ENCODE measurements around the gene ALKBH3.

- TF ChIP-seq EZH2 (IDR thresholded peaks at IDR 0.05; ENCODE audit: low read length): no peak
- TF ChIP-seq, protein P1, sequence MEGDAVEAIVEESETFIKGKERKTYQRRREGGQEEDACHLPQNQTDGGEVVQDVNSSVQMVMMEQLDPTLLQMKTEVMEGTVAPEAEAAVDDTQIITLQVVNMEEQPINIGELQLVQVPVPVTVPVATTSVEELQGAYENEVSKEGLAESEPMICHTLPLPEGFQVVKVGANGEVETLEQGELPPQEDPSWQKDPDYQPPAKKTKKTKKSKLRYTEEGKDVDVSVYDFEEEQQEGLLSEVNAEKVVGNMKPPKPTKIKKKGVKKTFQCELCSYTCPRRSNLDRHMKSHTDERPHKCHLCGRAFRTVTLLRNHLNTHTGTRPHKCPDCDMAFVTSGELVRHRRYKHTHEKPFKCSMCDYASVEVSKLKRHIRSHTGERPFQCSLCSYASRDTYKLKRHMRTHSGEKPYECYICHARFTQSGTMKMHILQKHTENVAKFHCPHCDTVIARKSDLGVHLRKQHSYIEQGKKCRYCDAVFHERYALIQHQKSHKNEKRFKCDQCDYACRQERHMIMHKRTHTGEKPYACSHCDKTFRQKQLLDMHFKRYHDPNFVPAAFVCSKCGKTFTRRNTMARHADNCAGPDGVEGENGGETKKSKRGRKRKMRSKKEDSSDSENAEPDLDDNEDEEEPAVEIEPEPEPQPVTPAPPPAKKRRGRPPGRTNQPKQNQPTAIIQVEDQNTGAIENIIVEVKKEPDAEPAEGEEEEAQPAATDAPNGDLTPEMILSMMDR (optimal IDR thresholded peaks at IDR 0.05 in 1 of 3, IDR thresholded peaks at IDR 0.05 in 1 of 3, conservative IDR thresholded peaks at IDR 0.05 in 1 of 3; ENCODE audit: extremely low read depth in 1 of 3, insufficient read depth in 2 of 3, low read length in 3 of 3): no peak
Observed at GRCh38 chr11:43917851-43918250, 37.2 kb downstream of the ALKBH3 start.
